Ascending aorta (tissue), 2 donors: ENCODE measurements around the gene CIRBP. TPM values are rescaled to one million over a fixed set of nuclear protein-coding genes. Genes with fewer than 3 reads are reported as not detected.

Source experiments
- DNase-seq, 2 donors: peaks; one replicate each; pipeline ENCODE4 v3.0.0-alpha.2; 2019; ENCODE audit warnings: low spot score in 2 of 2
- H3K27ac ChIP-seq, 2 donors: fragments of 200-600 bp; sonication (generic); one replicate each; pipeline ENCODE4 v1.5.1; 2016 to 2017; ENCODE audit warnings: mild to moderate bottlenecking in 1 of 2
- H3K27me3 ChIP-seq: fragments of 200-600 bp; sonication (generic); one replicate; pipeline ENCODE4 v1.5.1; 2017
- H3K36me3 ChIP-seq, 2 donors: fragments of 200-600 bp; sonication (generic); one replicate each; pipeline ENCODE4 v1.5.1; 2016
- H3K4me1 ChIP-seq, 2 donors: fragments of 200-600 bp; sonication (generic); one replicate each; pipeline ENCODE4 v1.5.1; 2016 to 2017; ENCODE audit warnings: mild to moderate bottlenecking in 1 of 2
- H3K4me3 ChIP-seq, 2 donors: fragments of 200-600 bp; sonication (generic); one replicate each; pipeline ENCODE4 v1.5.1; 2016 to 2017; ENCODE audit warnings: mild to moderate bottlenecking in 1 of 2
- H3K9me3 ChIP-seq, 2 donors: fragments of 200-600 bp; sonication (generic); one replicate each; pipeline ENCODE4 v1.5.1; 2016
- CTCF ChIP-seq, 3 experiments: fragments of 200-600 bp in 2 of 3; fragments of 450-650 bp in 1 of 3; sonication (generic) in 2 of 3; IDR thresholded peaks; one replicate each; pipeline ENCODE4 v1.5.1; 2016 to 2019; ENCODE audit warnings: antibody characterized with exemption in 3 of 3, mild to moderate bottlenecking in 1 of 3, moderate library complexity in 1 of 3
- intact Hi-C: fragments of 100-400 bp; cut with DNase I; formaldehyde crosslinking; loops from one replicate; pipeline ENCODE4 v1.15.1; 2023
- total RNA-seq: library from RNA; depleted of rRNA; stranded (reverse); fragments of >200 nt; gene quantifications from one replicate; pipeline ENCODE4 v1.1.0, GENCODE V29; 2016

The CIRBP gene
- total RNA-seq, 1 donor from 2014 or later: 442 TPM

DNA sequence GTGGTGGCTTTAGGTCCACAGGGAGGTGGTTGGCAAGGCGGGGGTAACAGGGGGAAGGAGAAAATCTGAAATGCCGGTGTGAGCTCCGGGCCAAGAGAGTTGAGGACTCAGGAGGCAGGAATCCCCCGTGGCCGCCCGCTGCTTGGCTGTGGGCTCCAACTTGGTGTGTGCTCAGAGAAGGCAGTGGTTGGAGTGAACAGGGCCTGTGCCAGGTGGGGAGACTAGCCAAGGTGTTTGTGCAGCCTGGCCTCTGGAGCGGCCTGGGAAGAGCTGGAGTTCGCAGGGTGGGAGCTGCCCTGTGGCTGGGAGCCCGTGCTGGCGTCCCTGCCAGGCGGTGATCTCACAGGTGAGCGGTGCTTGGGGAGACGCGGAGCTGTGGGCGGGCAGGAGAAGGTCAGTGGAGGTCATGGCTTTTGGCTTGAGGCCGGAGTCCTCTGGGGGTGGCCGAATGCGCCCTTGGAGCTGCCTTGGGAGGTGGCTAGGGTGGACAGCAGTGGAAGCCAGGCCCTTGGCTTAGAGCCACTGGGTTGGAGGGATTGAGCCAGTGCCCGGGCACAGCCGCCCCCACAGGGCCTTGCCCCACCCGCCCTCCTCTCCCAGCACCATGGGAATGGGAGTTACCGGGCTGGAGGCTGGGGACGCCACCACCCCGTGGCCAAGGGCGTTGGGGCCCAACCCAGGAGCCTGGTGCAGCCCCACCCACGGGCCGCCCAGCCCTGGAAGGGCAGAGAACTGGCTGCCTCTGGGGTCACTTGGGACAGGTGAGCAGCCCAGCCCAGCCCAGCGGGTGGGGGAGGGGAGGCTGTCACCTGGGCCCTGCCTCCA lies 7.1 kb upstream of the CIRBP start:
- TF ChIP-seq CTCF (IDR thresholded peaks at IDR 0.05): no peak
- intact Hi-C loops: loop anchor here (1.0 kb wide), 1 partner anchor 9 kb away; no protein-coding TSS in a partner anchor
- Histone ChIP-seq H3K27me3 (no peaks in the 10 kb centered on the region), H3K4me3 (peak overlapping the region; percentile 76 to 83), H3K9me3 (no peaks in the 10 kb centered on the region), H3K4me1 (peaks cover 25 to 60% of the 10 kb centered on the region in 2 donors), H3K27ac (peak overlapping the region; percentile 96 to 99), H3K36me3 (peaks cover 12 to 13% of the 10 kb centered on the region in 2 donors)
- DNase-seq: peak; percentile 85 to 94

GRCh38 chr19:1262623-1263123 lies 6.5 kb upstream of the CIRBP start:
- no peak for DNase-seq
- H3K27me3 ChIP-seq: no peaks in the 10 kb centered on the region
- intact Hi-C loops: no loop called here
- peak overlapping the region; percentile 96 to 99 for H3K27ac ChIP-seq
- peak overlapping the region; percentile 76 to 83 for H3K4me3 ChIP-seq
- H3K4me1 ChIP-seq: peaks cover 28 to 66% of the 10 kb centered on the region in 2 donors
- H3K9me3 ChIP-seq: no peaks in the 10 kb centered on the region
- H3K36me3 ChIP-seq: peaks cover 5 to 6% of the 10 kb centered on the region in 2 donors
- TF ChIP-seq CTCF (IDR thresholded peaks at IDR 0.05): no peak

GRCh38 chr19:1263188-1263587 lies 5.9 kb upstream of the CIRBP start:
- TF ChIP-seq CTCF (IDR thresholded peaks at IDR 0.05): no peak
- Histone ChIP-seq H3K27ac (peak overlapping the region; percentile 96 to 99), H3K36me3 (peaks cover under 1 to 1% of the 10 kb centered on the region in 2 donors), H3K9me3 (no peaks in the 10 kb centered on the region), H3K27me3 (no peaks in the 10 kb centered on the region), H3K4me1 (peaks cover 28 to 68% of the 10 kb centered on the region in 2 donors), H3K4me3 (no peak overlapping the region)
- no peak for DNase-seq
- intact Hi-C loops: no loop called here

GRCh38 chr19:1264801-1265614 lies 4.1 kb upstream of the CIRBP start:
- H3K9me3 ChIP-seq: no peaks in the 10 kb centered on the region
- H3K27ac ChIP-seq: peak overlapping the region; percentile 96 to 99
- no peak for TF ChIP-seq CTCF (IDR thresholded peaks at IDR 0.05)
- peak in 1 of 2 donors; percentile 92 for DNase-seq
- peak overlapping the region in 1 of 2 donors; percentile 71 for H3K4me3 ChIP-seq
- H3K36me3 ChIP-seq: no peaks in the 10 kb centered on the region
- H3K4me1 ChIP-seq: peaks cover 27 to 59% of the 10 kb centered on the region in 2 donors
- H3K27me3 ChIP-seq: no peaks in the 10 kb centered on the region
- intact Hi-C loops: no loop called here

GRCh38 chr19:1265615-1266128 lies 3.5 kb upstream of the CIRBP start:
- H3K9me3 ChIP-seq: no peaks in the 10 kb centered on the region
- peak; percentile 76 to 95 for DNase-seq
- no peaks in the 10 kb centered on the region for H3K27me3 ChIP-seq
- TF ChIP-seq CTCF (IDR thresholded peaks at IDR 0.05): no peak
- H3K4me3 ChIP-seq: peak overlapping the region; percentile 46 to 71
- peak overlapping the region; percentile 96 to 99 for H3K27ac ChIP-seq
- peaks cover 24 to 59% of the 10 kb centered on the region in 2 donors for H3K4me1 ChIP-seq
- intact Hi-C loops: loop anchor here (1.0 to 2.0 kb wide), 2 partner anchors 17 to 45 kb away; partner anchors contain the start of gene MIDN
- peaks cover 0 to under 1% of the 10 kb centered on the region in 2 donors for H3K36me3 ChIP-seq
